ENCODE data around the gene ASB4.

ASB4 gene

GRCh38 chr7:95520136-95520535 is 34.4 kb downstream of the ASB4 start:
- Histone ChIP-seq H3K27me3 (ENCODE audit: control insufficient read depth, low read length) (no peaks in the 10 kb centered on the region), H3K9me3 (ENCODE audit: control insufficient read depth, insufficient read depth, low read length) (no peaks in the 10 kb centered on the region), H3K4me3 (ENCODE audit: low read length) (no peak overlapping the region), H3K4me2 (ENCODE audit: low read length) (no peak overlapping the region), H3K4me1 (ENCODE audit: control insufficient read depth, low read length) (no peaks in the 10 kb centered on the region), H3F3A (ENCODE audit: control insufficient read depth, insufficient read depth) (no peaks in the 10 kb centered on the region), H3K9me2 (replicated peaks; ENCODE audit: control insufficient read depth, low read length) (no peaks in the 10 kb centered on the region), H3K27ac (ENCODE audit: low read depth, low read length) (no peak overlapping the region), H4K20me1 (ENCODE audit: control insufficient read depth, insufficient read depth, low read depth, low read length) (no peaks in the 10 kb centered on the region), H3K79me2 (ENCODE audit: control insufficient read depth, low read length) (no peaks in the 10 kb centered on the region), H3K36me3 (ENCODE audit: control insufficient read depth, low read length) (no peaks in the 10 kb centered on the region)
- no peak for TF ChIP-seq CTCF (IDR thresholded peaks at IDR 0.05; ENCODE audit: low read depth, low read length, poor library complexity, severe bottlenecking)
- no peak for TF ChIP-seq EZH2phosphoT487 (IDR thresholded peaks at IDR 0.05; ENCODE audit: borderline replicate concordance, low read length)

DNA sequence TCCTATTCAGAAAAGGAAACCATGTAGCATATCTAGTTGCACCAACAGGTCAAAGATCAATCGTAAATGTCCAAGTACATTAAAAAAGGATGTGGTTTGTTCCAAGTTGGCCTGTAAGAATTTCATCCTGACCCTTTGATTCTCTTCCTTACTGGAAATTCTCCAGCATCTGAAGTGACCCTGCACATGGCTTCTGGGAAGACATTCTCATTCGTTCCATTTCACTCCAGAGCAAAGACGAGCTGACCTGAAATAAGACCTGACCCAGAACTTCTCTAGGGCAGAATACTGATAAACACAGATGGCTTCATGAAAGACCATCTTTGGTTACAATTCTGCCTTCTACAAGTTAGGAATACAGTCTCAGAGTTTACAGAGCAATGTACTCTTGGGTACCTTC is 39.8 kb downstream of the ASB4 start:
- Histone ChIP-seq H3K4me1 (ENCODE audit: control insufficient read depth, low read length) (no peaks in the 10 kb centered on the region), H3K27me3 (ENCODE audit: control insufficient read depth, low read length) (no peaks in the 10 kb centered on the region), H3K27ac (ENCODE audit: low read depth, low read length) (no peak overlapping the region), H3K9me2 (replicated peaks; ENCODE audit: control insufficient read depth, low read length) (no peaks in the 10 kb centered on the region), H3K9me3 (ENCODE audit: control insufficient read depth, insufficient read depth, low read length) (no peaks in the 10 kb centered on the region), H3K79me2 (ENCODE audit: control insufficient read depth, low read length) (no peaks in the 10 kb centered on the region), H4K20me1 (ENCODE audit: control insufficient read depth, insufficient read depth, low read depth, low read length) (no peaks in the 10 kb centered on the region), H3K4me3 (ENCODE audit: low read length) (no peak overlapping the region), H3K36me3 (ENCODE audit: control insufficient read depth, low read length) (no peaks in the 10 kb centered on the region), H3F3A (ENCODE audit: control insufficient read depth, insufficient read depth) (no peaks in the 10 kb centered on the region), H3K4me2 (ENCODE audit: low read length) (no peak overlapping the region)
- no peak for TF ChIP-seq EZH2phosphoT487 (IDR thresholded peaks at IDR 0.05; ENCODE audit: borderline replicate concordance, low read length)
- no peak for TF ChIP-seq CTCF (IDR thresholded peaks at IDR 0.05; ENCODE audit: low read depth, low read length, poor library complexity, severe bottlenecking)

GRCh38 chr7:95526128-95526738 is 40.5 kb downstream of the ASB4 start:
- Histone ChIP-seq H3K4me1 (ENCODE audit: control insufficient read depth, low read length) (no peaks in the 10 kb centered on the region), H3K9me3 (ENCODE audit: control insufficient read depth, insufficient read depth, low read length) (no peaks in the 10 kb centered on the region), H3K27me3 (ENCODE audit: control insufficient read depth, low read length) (no peaks in the 10 kb centered on the region), H4K20me1 (ENCODE audit: control insufficient read depth, insufficient read depth, low read depth, low read length) (no peaks in the 10 kb centered on the region), H3K9me2 (replicated peaks; ENCODE audit: control insufficient read depth, low read length) (no peaks in the 10 kb centered on the region), H3K79me2 (ENCODE audit: control insufficient read depth, low read length) (no peaks in the 10 kb centered on the region), H3F3A (ENCODE audit: control insufficient read depth, insufficient read depth) (no peaks in the 10 kb centered on the region), H3K4me3 (ENCODE audit: low read length) (no peak overlapping the region), H3K27ac (ENCODE audit: low read depth, low read length) (no peak overlapping the region), H3K4me2 (ENCODE audit: low read length) (no peak overlapping the region), H3K36me3 (ENCODE audit: control insufficient read depth, low read length) (no peaks in the 10 kb centered on the region)
- TF ChIP-seq EZH2phosphoT487 (IDR thresholded peaks at IDR 0.05; ENCODE audit: borderline replicate concordance, low read length) (no peak), CTCF (IDR thresholded peaks at IDR 0.05; ENCODE audit: low read depth, low read length, poor library complexity, severe bottlenecking) (no peak)

Measured in DOHH2 (cell line).